Stimulated activated CD8-positive, alpha-beta memory T cell treated with anti-CD3 and anti-CD28 coated beads, Interleukin-15, amount 100 ng/mL, for 24 hours (primary cell): ENCODE data around the gene TMBIM6.
"Not testable (repeated sequence)": the region's sequence is repeated elsewhere in the genome, so short reads cannot be mapped to it uniquely, and the experiment has no call there.

ENCODE experiments used
- DNase-seq: peaks from one replicate; pipeline ENCODE4 v3.0.0-alpha.2; 2020; ENCODE audit warnings: low read depth

TMBIM6 gene

DNA sequence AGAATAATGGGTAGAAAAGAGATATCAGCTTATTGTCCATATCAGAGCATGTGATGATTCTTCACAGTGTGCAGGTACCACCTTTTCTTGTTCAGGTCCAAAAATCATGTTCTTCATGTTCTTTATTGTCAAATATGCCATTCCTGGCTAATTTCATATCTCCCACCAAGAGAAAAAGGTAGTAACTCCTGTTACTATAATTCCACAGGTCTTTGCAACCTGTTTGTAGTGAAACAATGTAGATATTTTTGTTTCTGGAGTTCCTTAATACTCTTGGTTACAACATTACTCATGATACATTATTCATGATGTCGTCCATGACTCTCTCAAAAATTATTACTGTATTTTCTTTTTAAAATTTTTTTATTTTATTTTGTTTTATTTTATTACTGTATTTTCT, 11.3 kb upstream of the TMBIM6 start:
- DNase-seq = no peak

DNA sequence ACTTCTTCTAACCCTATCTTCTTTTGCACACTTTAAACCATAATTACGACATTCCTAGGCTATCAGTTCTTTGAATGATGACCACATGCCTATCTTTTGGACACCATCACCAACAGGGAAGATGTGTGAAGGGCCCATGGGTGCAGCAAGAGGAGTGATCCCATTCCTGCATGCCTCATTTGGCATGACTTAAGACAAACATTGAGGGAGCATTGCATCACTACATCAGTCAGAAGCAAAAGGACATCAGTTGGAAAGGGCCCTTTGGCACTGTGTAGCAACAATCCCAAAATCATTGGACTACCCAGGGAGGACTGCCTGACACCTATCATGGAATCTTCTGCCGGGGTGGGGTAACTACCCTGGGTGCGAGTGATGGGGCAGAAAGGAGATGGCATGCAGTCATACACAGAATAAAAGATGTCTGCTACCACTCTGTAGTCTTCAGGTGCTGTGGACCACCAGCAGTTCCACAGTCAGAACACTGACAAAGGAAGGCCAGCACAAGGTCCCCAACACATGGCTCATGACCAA, 10.7 kb upstream of the TMBIM6 start:
- DNase-seq = no peak

DNA sequence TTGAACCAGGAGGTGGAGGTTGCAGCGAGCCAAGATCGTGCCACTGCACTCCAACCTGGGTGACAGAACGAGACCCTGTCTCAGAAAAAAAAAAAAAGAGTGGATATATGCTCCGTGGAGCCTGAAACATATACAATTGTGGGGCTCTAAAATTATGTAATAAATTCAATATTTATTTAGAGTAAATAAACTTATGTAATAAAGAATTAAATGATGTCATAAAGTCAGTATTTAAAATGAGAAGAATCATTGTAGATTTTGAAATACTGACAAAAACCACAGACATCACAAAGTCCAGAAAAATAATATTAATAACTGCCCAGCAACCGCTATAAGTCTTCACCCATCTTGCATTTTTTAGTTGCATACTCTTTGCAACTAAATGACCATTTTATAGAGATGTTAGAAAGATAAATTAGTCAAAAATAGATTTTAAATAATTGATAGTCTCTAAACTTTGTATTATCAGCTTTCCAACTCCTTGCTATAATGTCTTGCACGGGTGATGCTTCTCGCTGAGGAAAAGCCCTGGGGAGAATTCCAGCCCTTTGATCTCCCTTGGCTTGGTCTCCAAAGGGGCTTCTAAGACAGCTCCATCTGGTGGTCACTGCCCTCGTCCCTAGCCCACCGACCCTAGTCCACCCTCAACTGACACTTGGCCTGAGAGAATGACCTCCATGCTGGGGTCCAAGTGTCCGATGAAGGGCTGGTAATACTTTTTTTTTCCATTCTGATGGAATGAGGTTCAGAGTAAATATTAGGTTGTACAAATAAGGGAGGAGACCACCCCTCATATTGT, 7.9 kb upstream of the TMBIM6 start:
- no peak for DNase-seq

DNA sequence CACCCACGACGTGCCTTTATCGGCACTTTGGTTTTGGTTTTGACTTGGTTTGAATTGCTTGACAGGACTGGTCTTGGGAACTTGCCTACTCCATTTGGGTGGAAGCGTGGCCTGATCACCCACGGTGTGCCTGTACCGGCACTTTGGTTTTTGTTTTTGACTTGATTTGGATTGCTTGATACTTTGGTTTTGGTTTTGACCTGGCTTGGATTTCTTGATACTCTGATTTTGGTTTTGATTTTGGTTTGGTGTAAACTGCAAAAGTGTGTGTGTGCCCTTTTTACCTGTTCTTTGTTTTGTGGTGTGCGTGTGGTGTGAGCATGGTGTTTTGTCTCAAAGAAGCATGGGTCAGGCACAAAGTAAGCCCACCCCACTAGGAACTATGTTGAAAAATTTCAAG, 6.5 kb upstream of the TMBIM6 start:
- not testable (repeated sequence) for DNase-seq

DNA sequence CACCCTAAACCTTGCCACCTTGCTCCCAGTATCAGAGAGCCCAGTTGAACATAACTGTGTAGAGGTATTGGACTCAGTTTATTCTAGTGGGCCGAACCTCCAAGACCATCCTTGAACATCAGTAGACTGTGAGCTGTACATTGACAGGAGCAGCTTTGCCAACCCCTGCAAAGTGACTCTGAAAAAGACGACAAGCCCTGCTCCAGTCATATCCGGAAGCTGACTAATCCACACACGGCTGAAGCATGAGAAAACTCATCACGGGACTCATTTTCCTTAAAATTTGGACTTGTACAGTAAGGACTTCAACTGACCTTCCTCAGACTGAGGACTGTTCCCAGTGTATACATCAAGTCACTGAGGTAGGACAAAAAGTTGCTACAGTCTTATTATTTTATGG, 2.6 kb upstream of the TMBIM6 start:
- DNase-seq = not testable (repeated sequence)

DNA sequence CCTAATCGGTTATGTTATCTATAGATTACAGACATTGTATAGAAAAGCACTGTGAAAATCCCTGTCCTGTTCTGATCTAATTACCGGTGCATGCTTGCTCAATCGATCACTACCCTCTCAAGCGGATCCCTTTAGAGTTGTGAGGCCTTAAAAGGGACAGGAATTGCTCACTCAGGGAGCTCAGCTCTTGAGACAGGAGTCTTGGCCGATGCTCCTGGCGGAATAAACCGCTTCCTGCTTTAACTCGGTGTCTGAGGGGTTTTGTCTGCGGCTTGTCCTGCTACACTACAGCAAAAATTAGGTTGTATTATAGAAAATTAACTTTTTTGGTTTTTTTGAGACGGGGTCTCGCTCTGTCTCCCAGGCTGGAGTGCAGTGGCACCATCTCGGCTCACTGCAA, 1.1 kb upstream of the TMBIM6 start:
- DNase-seq = not testable (repeated sequence)

DNA sequence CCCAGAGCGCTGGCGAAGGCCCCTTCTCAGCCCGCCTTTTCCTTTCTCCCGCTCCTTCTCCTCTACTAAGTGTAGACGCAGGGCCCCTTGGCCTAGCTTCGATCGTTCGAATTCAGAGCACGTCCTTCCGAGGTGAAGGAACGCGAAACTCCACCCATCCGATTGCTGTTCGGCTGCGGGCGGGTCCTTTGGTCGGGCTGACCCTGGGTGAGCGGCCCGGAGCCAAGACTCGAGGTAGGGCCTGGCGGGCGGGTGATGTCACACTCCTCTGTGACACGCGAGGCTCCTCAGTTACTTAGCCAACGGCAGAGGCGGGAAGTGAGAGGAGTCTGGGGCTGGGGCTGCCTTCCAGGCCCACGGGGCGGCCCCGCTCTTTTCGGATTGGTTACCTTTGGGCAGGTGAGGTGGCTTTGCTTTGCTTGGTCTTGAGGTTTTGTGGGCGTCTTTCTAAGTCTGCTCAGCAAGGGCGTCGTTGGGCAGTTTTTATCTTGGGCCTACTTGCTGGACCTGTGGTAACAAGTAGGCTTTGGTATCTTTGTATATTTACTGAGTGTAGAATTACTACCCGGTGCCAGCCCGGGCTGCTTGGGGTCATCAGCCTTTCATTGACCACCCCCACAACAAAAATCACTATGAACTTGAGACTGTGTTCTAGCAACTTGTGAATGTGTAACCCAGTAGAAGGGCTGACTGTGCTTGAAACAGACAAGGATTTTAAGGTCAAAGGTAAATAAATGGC, 694 bp downstream of the TMBIM6 start:
- DNase-seq = peak; percentile 56

DNA sequence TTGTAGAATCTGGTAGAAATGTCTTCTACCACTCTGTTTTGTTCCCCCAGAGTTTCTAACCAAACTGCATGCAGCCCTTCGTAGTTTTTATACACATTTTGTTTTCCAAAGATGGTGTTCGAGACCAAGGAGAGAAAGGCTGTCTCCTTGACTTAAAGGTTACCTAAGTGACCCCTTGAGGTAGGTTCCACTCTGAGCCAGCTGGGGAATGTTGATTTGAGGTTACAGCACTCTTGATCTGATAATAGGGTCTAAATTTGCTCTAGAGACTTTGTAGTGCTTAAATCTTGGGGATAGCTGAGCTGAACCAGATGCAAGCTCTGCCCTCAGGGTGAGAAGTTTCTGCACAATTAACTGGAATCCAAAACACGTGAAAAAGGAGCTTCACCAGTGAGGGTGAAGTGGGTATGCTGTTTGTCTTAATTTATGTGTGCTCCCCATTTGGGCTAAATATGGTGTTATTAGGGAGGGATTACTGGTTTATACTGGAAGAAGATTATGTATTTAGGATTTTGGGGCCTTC, 3.1 kb downstream of the TMBIM6 start:
- no peak for DNase-seq

DNA sequence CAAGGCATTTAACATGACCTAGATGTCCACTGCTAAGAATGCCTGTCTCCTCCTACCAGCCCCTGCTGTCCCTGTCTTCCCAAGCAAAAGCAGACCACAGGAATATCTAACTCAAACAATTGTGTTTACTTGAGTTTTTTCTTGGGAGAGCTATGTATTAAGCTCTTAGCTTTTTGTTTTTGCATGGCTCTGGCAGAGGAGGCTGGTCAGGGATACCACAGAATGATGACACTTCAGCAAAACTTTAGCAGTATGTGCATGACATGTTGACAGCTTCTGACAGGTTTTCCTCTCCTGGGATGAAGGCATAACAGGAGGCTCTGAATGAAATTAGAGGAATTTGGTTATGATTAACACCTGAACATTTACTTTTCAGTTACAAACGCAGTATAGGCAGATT, 6.9 kb downstream of the TMBIM6 start:
- no peak for DNase-seq

DNA sequence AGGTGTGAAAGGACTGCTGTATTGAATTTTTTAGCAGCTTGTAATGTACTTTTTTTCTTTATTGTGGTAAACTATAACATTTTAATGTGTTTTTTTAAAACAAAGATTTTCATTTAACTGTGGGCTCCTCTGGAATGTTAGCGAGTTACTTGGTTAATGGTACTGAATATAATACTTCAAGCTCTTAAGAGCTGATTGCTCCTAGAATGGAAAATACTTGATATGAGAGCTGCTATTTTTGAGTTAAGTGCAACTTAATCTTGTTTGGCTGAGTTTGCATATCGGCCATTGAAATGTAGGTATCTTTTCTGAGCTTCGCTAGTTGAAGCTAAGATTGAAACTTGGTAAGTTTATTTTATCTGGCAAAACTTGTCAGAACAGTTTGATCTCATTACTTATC, 7.4 kb downstream of the TMBIM6 start:
- DNase-seq = no peak

DNA sequence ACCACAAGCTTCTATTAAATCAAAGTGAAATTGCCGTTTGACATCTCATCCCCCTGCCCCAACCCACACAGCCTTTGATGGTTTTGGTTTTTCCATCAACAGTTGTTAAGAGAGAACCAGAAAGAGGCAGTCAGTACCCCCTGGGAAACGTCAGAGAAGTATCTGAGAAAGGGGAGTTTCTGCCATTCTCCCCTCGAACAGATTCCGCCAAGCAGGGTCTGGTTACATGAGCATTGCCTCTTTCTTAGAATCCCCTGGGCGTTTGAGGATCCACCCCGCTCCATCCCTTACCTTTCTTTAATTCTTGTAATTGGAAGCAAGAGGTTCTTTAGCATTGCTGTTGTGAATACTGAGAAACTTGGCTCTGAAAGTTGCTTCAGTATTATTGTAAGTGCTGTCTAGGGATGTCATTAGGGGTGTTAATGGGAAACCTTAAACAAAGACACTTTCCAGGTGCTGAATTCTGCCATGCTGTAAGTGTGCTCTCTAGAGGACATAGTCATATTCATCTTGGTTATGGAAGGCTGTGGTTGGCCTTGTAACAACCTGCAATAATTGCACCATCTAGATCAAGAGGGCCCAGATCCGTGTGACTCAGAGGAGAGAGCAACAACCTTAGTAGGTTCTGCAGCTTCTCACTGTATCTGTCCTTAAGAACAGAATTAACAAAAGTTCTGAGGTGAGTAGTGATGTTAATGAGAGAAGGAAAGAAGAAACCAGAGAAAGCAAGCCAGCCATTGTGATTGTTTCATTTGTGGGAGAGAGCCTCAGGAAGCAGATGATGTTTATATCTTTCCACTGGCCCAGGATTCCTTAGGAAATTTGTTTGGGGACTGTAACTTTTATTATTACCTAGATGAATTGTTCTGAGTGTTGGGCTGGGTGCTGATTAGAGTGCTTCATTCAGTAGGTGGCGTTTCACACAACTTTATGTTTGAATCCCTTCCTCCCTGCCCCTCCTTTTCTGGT, 9.0 kb downstream of the TMBIM6 start:
- no peak for DNase-seq

DNA sequence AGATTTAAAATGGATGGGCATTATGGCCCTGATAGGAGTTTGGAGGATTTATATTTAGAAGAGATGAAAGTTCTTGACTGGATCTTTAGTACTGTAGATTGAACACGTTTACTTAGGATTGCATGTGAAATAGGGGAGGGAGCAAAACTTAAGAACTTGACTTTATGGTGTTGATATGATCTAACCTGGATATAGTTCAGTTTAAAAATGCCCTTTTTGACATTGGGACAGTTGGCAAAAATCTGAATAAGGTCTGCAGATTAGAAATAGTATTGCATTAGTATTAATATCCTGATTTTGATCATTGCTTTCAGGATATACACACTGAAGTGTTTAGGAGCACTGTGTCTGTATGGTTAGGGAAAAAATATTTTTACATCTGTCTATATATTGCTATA, 9.6 kb downstream of the TMBIM6 start:
- no peak for DNase-seq

DNA sequence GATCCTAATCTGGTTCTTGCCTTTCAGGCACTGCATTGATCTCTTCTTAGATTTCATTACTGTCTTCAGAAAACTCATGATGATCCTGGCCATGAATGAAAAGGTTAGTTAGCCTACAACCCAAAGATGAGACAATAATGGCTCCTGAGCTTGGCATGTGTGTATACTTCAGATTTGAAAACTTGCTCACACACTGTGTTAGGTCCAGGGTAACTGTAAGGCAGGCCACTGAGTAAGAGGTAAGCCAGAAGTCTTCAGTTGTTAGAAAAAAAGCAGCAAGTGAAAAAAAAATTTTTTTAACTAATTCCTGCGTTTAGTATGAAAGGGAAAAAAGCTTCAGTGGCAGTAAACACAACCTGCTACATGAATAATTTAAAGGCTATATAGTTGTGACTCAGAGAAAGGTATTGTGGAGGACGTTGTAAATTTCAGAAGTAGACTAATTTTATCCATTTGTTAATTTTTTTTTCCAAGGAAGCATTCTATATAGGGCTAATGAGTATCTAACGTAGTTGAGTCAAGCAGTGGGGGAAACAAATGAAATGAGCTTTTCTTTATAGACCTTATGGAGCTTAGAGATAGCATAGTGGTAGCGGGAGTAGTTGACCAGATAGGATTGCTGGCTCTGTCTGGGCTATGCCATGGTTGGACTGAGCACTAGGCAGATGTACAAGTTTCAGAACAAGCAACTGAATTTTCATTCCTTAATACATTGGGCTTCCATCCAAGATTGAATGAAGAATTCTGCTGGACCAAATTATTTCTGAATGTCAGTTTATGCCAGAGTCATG, 20.5 kb downstream of the TMBIM6 start:
- no peak for DNase-seq

DNA sequence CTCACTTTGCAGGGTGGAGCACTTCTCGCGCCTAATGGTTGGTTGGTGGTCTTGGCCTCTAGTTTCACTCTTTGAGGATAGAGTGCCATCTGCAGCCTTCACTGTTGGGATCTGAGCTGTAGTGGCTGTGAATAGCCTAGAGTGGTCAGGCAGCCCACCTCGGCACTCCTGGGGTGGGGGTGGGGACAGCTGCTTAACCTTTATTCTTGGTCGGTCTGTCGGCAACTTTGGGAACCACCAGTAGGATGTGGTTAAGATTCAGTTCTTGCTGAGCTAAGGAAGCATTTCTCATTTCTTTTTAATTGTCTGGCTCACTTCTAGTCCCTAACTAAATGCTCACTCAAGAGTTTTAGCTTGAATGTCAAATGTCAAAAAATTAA, 21.1 kb downstream of the TMBIM6 start:
- no peak for DNase-seq

DNA sequence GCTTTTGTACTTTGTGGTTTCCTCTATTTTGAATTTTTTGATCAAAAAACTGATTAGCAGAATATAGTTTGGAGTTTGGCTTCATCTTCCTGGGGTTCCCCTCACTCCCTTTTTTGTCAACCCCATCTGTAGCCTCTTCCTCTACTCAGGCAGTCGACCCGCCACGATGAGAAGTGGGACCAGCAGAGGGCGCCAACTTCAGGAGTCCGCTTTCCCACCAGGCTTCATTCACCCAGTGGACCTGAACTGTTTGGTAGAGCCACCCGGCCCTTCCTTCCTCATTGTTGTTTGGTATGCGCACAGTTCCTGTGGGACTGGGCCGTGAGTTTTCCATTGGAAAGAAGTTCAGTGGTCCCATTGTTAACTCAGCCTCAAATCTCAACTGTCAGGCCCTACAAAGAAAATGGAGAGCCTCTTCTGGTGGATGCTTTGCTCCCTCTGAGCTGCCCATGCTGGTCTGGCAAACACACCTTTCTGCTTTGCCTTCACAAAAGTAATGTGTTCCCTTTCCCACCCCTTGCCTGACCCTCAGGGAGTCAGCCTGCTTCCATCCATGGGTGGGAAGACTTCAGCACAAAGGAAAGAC, 21.7 kb downstream of the TMBIM6 start:
- peak; percentile 52 for DNase-seq

DNA sequence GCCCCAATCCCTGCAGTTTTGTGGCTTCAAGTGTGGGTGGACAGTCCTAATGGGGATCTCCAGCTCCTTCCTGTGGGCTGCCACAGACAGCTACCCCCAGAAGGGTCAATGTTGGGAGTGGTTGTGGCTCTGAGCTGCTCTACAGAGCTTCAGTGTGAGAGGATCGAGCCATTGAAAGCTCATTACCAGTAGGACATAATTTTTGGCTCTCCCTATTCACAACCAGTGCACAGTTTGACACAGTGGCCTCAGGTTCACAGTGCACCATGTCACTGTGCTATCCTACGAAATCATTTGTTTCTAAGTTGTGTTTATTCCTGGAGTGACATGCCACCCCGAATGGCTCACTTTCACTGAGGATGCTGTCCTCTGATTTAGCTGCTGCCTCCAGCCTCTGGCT, 22.8 kb downstream of the TMBIM6 start:
- no peak for DNase-seq

DNA sequence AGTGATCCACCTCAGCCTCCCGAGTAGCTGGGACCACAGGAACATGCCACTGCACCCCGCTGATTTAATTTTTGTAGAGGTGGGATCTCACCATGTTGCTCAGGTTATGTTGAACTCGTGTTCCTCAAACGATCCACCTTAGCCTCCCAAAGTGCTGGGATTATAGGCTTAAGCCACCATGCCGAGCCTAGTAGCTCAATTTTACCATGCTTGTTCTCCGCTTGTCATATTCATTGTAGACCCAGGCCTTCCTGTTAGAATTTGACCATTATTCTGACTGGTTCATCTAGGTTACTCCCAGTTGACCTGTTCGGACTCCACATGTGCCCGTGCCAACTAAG, 24.7 kb downstream of the TMBIM6 start:
- DNase-seq = no peak

DNA sequence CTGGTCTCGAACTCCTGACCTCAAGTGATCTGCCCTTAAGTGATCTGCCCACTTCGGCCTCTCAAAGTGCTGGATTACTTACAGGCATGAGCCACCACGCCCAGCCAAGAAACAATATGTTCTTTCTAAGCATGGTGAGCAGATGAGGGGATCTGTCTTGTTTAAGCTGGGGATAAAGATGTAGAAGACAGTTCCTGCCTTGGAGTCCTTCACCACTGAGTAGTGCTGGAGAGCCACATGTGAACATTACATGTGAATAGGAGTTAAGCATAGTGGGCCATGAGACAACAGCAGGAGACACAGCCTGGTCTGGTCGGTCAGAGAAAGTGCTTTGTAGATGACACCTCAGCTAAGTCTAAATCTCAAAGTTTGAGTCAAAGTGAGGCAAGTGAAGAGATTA, 26.0 kb downstream of the TMBIM6 start:
- DNase-seq = no peak

DNA sequence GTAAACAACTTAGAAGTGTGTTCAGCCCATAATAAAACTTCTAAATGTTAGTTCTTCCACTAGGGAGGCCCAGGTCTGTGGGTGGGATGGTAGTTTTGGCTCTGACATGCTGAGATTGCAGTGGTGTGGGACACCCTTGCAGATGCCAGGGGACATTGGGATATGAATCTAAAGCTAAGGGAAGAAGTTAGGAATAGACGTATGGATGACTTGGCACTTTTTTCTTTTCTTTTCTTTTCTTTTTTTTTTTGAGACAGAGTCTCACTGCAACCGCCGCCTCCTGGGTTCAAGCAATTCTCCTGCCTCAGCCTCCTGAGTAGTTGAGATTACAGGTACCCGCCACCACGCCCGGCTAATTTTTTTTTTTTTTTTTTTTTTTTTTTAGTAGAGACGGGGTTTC, 31.7 kb downstream of the TMBIM6 start:
- not testable (repeated sequence) for DNase-seq

DNA sequence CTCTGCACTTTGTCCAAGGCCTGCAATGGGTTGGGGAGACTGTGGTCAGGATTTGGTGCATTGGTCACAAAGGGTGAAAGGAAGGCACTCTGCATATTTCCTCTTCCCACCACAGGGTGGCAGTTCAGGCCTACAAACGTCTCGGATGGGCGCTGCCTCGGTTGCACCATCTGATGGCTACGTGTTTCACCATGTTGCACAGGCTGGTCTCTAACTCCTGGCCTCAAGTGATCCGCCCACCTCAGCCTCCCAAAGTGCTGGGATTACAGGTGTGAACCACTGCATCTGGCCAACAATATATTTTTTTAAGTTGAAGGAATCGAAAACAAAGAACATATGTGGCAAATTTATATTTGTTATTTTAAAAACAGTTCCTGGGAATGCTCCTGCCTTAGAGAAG, 35.1 kb downstream of the TMBIM6 start:
- no peak for DNase-seq

DNA sequence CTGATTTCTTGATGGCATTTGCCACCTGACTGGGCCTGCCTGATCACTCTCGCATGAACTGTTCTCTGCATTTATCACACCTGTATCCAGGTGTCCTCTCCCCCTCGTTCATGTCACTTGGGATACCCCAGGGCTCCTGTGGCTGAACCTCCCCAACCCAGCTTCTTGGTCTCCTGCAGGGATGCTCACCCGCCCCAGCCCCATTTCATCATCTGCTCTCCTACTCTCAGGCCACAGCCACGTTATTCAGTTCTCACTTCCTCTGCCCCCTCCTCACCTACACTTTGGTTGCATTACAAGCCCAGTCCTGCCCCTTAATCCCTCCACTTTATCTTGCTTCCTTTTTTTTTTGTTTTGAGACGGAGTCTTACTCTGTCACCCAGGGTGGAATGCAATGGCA, 35.5 kb downstream of the TMBIM6 start:
- DNase-seq = no peak
